DMS153 treated with DMSO at 0.1 percent for 48 hours (cell line): ENCODE data around the gene CLEC1B.
"Not testable (repeated sequence)": the region's sequence is repeated elsewhere in the genome, so short reads cannot be mapped to it uniquely, and the experiment has no call there.

ENCODE experiments used
- DNase-seq: peaks from one replicate; lab custom pipeline; 2025; ENCODE audit not compliant: unreplicated experiment; lab: John Stamatoyannopoulos, UW

CLEC1B gene

DNA sequence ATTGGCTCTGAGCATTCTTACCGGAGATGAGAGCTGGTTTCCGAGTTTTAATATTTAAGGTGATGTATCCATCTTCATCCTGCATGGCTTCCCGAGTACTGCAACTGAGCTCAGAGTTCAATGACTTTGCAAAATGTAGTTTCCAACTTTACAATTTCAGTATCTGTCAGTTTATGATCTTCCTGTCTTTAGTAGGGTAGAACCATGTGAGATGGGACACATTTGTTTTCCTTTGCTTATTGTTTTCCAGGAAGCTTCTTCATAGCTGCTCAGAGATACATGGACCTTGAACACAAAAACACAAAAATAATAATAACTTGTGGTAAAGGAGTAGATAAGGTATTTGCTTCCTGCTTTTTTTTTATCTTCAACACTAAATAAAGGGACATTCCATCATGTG is at the start of gene CLEC1B:
TSS of gene CLEC1B (minus strand) at position 106 of the 400 bp plus-strand sequence. CDS start at position 85, 21 bp downstream.
- DNase-seq = no peak

DNA sequence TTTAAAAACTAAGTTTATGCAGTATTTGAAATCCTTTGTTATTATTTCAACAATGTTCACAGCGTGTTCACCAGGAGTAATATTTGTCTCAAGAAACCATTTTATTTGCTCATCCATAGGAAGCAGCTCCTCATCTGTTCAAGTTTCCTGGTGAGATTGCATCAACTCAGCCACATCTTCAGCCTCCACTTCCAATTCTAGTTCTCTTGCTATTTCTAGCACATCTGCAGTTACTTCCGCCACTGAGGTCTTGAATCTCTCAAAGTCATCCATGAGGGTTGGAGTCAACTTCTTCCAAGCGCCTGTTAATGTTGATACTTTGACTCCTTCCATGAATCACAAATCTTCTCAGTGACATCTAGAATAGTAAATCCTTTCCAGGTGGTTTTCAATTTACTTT is 49.6 kb upstream of the CLEC1B start:
- DNase-seq = no peak

DNA sequence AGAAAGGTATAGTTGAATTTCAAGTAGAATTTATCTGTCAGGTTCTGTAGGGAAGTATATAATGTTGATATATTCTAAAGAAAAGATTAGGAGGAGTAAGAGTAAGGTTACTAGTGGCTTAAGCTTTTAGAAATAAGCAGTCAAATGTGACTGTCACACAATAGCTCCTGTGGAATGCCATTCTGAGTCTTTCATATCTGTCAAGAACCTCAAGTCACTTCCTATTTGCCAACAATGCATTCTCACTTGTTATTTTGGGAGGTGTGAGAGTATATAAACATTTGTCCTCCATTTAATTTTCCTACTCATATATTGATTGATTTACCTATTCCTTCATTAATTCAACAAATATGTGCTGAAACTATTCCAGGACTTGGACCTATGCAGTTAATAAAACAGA is 43.2 kb upstream of the CLEC1B start:
- no peak for DNase-seq

DNA sequence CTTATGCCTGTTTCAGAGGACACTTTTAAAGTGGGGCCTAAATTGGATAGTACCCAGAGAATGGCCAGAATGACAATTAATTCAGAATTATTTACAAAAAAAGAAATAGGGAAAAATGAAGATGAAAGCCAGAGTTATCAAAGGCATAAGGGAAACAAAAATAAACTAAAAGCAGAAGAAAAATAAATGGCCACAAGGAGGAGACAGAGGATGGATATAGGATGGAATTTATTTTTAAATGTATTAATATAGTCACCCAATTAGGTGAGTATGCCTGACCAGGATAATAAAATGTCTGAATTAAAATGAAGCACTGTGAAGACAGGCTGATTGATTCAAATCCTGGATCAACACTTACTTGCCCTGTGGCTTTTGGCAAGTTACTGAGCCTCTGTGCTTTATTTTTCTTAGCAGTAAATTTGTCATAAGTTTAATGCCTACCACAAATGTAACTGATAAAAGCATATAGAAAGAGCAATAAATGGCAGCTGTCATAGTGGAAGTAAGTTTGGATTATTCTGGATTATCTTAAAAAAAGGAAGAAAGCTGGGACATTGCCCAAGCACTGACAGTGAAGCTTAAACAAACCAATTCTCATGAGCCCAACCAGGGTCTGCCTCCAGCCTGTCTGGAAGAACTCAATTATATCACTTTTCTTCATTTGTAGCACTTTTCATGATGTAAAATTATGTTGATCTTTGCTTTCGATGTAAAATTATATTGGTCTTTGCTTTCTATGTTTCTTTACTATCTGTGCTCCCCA is 35.0 kb upstream of the CLEC1B start:
- DNase-seq = peak; percentile 18

DNA sequence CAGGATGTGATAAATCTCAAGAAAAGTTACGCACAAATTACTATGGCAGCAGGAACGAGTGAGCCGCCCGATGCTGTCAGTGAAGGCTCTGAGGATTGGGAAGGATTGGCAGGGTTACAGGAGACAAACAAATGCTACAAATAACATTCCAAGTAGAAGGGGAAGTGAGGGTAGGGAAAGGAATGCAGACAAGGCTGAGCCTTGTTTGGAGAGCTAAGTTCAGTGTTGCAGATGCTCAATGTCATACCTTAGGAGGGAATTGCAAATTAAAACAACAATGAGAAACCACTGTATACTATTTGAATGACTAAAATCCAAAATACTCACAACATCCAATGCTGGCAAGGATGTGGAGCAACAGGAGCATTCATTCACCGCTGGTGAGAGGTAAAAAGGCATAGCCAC is 32.9 kb upstream of the CLEC1B start:
- DNase-seq = no peak

DNA sequence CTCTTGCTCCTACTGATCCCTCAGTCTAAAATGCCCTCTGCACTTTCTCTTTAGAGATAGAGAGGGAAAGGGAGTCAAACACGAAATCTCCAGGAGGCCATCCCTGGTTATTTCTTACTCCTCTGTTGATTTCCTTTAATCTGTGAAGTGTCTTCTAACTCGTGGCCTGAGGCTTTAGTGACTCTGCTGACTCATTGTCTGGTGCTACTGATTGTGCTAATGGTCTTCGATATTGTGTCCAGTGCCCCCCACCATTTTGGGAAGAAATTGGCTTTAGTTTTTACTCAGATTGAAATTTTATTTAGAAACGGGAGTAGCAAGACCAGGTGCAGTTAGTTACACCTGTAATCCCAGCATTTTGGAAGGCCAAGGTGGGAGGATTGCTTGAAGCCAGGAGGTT is 32.4 kb upstream of the CLEC1B start:
- no peak for DNase-seq

DNA sequence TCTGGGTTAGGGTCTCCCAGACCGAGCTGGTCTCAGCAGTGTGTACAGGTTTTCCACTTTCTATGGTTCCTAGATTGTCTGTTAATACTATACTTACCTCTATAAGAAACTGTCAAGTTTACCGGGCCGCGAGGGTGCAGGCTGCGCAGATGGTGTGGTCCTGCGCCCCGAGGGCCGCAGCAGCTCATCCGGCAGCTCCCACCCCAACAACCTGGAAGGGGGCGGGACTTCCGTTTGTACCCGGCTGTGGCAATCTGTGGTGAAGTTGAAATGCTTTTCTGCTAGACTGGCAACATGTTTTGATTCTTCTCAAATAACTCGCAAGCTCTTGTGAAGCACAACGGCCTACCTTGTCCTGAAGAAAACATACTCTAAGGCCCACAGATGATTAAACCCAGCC is 31.5 kb upstream of the CLEC1B start, which contains the start of gene CLEC9A:
TSS of gene CLEC9A (plus strand) at position 237 of the 400 bp plus-strand sequence. CDS start 22,006 bp downstream, outside the sequence.
- no peak for DNase-seq

DNA sequence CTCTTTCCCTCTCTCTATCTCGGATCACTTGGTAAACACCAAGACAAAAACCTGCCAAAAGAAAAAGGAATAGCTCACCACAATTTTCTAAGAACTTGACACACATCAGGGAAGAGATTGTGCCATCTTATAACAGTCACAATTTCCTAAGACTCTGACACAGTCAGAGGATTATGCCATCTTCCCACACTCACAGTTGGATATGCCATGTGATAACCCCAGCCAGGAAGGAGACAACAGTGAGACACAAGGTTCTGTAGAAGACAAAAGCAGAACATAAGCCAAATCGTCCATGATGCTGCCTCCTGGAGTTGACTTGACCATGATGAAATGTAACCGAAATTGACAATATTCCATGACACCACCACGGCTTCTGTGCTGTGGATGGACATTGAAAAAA is 28.8 kb upstream of the CLEC1B start:
- no peak for DNase-seq

DNA sequence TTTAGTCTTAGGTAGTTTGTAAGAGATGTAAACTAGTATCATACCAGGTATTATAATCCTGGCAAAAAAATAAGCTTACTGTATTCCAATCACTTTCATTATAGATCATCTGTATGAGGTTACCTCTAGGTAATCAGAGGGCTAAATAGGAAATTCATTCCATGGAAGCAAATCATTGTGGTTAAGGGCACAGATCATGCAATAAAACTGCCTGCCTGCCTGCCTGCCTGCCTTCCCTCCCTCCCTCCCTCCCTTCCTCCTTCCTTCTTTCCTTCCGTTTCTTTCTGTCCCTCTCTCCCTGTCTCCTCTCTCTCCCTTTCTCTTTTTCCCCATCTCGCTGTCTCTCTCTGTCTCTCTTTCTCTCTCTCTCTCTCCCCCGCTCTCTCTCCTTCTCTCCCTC is 28.4 kb upstream of the CLEC1B start:
- no peak for DNase-seq

DNA sequence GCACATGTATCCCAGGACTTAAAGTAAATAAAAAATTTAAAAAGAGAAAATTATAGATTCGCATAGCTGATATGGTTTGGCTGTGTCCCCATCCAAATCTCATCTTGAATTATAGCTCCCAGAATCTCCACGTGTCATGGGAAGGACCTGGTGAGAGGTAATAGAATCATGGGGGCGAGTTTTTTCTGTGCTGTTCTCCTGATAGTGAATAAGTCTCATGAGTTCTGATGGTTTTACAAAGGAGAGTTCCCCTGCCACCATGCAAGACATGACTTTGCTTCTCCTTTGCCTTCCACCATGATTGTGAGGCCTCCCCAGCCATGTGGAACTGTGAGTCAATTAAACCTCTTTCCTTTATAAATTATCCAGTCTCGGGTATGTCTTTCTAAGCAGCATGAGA is 27.7 kb upstream of the CLEC1B start:
- not testable (repeated sequence) for DNase-seq

DNA sequence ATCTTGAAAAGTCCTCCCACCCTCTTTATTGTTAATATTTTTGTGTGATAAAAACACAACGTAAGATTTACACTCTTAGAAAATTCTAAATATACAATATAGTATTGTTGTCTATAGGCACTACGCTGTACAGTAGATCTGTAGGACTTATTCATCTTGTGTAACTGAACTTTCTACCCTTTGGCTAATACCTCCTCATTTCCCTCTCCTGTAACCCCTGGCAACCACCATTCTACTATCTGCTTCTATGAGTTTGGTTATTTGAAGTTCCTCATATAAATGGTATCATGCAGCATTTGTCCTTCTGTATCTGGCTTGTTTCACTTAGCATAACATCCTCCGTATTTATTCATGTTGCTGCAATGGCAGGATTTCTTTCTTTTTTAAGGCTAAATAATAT is 26.3 kb upstream of the CLEC1B start:
- no peak for DNase-seq

DNA sequence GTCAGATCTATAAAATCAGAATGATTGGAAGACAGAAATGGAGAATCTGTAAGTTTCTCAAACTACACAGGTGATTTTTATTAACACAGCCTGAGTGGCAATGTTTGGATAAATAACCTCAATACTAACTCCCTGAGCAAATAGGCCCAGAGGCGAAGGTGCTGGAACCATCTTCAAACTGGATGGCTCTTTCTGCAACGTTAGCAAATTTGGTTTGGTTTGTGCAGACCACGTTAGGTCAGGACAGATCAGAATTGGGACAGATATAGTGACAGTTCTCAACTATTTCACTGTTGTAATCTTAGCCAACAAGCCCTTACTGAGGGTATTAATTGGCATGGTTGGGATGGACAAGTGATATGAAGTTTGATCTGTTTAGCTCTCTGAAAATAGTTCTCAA is 22.4 kb upstream of the CLEC1B start:
- no peak for DNase-seq

DNA sequence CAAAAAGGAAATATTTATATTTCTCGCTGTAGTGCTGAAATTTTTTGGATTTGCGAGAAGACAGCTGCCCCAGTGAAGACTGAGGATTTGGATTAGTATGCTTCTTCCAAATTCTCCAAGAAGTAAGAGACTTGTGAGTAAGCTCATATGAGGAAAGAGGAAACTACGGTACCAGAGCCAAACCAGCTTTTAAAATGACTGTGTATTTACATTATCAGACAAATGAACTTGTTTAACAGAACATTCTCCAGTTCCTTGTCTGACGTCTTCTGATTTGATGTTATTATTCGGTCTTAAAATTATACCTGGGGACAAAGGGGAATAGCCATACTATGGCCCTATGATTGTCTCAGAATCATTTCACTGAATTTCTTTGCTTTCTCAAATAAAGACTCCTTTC is 19.5 kb upstream of the CLEC1B start:
- DNase-seq = no peak

DNA sequence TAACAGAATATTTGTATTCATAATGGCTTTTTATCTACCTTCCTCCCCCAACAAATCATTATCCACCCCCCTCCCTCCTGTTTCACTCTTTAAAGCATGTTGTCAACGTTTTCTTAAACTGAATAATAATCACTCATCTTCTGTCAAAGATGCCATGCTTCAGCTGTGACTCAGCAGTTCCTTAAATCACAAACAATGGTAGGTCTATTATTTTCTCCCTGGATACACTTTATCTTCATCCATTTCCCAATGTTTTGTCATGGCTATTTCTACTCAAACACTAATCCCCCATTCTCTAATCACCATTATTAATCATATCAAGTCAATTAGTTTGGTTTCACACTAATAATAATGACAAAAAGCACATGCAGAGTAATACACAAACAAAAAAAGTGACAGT is 18.0 kb upstream of the CLEC1B start:
- no peak for DNase-seq

DNA sequence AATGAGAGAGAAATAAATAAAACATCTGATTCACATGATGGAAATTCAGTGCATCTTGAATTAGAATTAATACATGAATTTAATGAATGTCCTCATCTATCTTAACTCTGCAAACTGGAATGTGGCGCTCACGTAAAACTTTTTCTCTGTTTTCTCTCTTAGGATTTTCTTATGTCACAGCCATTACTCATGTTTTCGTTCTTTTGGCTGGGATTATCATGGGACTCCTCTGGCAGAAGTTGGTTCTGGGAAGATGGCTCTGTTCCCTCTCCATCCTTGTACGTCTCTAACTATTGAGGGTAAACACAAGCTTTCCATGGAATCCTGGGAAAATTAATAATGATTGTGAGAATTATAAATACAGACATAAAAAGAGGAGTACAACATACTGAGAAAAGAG is 16.5 kb upstream of the CLEC1B start:
- no peak for DNase-seq

DNA sequence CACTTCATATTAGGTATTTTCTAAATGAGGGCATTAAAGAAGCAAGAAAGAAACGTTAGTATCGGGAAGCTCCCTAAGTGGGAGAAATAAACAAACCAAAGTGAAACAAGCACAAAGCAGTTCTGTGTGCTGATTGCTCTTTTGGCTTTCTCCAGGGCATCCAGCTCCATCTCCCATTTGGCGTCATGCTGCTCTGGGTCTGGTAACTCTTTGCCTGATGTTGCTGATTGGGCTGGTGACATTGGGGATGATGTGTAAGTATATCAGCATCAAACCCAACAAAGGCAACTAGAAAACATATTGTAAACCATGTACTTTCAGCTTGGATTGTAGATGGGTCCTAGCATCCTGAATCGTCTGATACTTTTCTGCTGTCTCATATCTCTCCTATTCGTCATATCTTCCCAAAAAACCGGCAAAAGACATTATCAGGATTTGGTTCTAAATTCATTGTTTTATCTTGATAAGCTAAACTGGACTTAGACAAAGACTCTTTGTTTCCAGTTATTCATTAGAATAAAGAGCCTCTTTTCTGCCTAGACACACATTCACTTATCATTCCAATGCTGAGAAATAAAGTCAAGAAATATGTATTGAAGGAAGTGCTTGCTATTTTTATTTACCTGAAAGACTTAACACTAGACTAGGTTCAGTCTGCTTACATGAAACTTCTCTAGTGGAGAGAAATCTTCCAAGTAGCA is 13.9 kb upstream of the CLEC1B start:
- DNase-seq = no peak

DNA sequence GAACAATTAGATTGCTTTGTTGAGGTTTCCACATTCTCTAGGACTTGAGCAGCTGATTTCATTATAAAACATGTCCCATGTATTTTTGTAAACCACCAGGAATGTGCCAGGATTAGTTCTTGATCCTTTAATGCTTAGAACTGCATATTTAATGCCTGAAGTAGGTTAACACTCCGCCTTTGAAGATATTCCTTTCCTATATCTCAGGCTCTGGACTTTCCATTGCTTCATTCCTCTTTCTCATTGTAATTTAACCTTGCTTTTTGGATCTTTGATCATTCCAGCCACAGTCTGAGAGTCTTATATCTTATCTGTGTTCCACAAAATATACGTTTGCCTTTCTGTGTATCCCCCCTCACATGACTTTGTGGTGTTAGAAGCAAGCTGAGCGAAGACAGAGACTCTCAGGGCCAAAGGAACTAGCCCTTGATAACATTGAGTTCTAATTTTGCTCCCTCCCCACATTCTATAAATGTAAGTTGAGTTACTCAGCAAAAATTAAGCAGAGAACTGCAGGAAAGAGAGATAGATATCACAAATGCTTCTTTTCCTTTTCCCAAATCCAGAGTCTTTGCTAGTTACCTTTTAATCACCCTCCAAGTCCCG is 2.4 kb upstream of the CLEC1B start:
- DNase-seq = no peak

DNA sequence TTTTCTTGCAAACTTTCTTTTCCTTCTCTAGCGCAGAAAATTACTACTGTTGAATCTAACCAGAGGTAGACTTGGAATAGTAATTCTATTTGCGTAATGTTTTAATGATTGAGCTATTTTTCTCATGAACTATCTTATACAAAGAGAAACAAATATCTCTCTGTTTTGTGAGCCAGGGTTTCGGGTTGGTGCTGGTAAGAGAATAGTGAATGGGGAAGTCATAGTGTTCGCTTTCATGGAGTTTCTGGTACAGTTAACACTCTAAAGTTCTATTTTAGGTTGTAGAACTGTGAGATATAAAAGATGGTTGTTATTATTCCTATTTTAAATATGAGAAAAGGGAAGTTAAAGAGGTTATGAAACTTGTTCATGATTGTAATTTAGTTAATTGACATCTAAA is 6.6 kb downstream of the CLEC1B start:
- no peak for DNase-seq

DNA sequence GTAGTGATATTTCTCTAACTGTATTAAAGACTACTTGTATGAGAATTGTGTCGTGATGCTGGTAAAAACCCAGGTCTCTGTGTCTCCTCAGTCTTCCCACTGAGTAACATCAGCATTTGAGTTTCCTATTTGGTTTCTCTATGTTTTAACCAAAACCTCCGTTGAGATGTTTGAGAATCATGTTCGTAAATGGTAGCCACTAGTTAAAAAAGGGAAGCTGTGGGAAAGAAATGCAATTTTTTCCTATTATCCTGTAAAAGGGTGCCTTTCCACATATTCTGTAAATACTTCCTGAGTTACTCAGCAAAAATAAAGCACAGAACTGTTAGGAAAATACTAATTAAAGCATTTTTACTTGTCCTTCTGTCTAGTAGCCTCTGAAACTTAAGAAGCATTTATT is 7.0 kb downstream of the CLEC1B start:
- no peak for DNase-seq

DNA sequence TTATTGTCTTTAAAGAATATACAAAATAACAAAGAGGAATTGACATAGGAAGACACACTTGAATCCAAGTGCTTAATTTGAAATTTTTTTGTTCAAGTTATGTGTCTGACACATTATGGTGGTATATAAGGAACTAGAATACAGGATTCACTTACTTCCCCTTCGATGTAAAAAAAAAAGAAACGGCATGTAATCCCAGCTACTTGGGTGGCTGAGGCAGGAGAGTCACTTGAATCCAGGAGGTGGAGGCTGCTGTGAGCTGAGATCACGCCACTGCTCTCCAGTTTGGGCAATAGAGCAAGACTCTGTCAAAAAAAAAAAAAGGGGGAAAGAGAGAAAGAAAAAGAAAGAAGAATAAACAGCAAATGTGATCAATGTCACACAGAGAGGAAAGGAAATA is 18.8 kb downstream of the CLEC1B start:
- DNase-seq = no peak

DNA sequence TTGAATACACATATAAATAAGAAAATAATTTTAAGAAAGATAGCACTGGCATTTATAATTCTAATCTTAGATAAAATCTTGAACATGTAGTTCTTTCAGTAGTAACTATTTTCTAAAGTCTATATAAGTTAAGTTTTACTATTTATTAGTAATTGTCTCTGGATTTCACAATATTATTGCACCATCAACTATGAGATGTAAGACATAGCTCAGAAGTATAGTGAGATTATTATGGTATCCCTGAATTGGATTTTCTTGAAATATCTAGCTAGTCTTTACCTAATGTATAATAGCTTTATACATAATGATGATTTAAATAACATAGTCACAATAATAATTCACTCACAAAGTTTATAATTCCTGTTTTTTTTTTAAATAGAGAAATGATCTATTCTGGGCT is 21.0 kb downstream of the CLEC1B start:
- DNase-seq = no peak

DNA sequence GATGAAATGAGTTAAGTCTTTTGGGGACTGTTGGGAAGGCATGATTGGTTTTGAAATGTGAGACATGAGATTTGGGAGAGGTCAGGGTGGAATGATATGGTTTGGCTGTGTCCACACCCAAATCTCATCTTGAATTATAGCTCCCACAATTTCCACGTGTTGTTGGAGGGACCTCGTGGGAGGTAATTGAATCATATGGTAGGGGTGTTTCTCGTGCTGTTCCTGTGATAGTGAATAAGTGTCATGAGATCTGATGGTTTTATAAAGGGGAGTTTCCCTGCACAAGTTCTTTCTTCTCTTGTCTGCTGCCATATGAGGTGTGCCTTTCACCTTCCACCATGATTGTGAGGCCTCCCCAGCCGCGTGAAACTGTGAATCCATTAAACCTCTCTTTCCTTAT is 22.3 kb downstream of the CLEC1B start:
- DNase-seq = not testable (repeated sequence)
